Large intestine (tissue), 3 donors: ENCODE data around the gene EPM2AIP1. TPM values are rescaled to one million over a fixed set of nuclear protein-coding genes. Genes with fewer than 3 reads are reported as not detected.
"Not testable (repeated sequence)": the region's sequence is repeated elsewhere in the genome, so short reads cannot be mapped to it uniquely, and the experiment has no call there.

Source experiments
- DNase-seq, 2 donors: peaks; one replicate each; pipeline versions ENCODE4 v3.0.0 to v3.0.0-alpha.2; 2013
- H3K27ac ChIP-seq: one replicate; pipeline ENCODE4 v1.5.1; 2013; ENCODE audit warnings: low read length
- H3K27me3 ChIP-seq: 2 replicates; pipeline ENCODE4 v1.6.1; 2013; ENCODE audit warnings: low read length; ENCODE audit not compliant: control insufficient read depth, insufficient read depth
- H3K36me3 ChIP-seq: 2 replicates; pipeline ENCODE4 v1.6.1; 2013; ENCODE audit warnings: low read length; ENCODE audit not compliant: control insufficient read depth, insufficient read depth
- H3K4me1 ChIP-seq: one replicate; pipeline ENCODE4 v1.6.1; 2013; ENCODE audit warnings: low read length; ENCODE audit not compliant: control insufficient read depth, insufficient read depth
- H3K4me3 ChIP-seq: one replicate; pipeline ENCODE4 v1.5.1; 2013; ENCODE audit warnings: low read length
- H3K9me3 ChIP-seq: one replicate; pipeline ENCODE4 v1.6.1; 2013; ENCODE audit warnings: mild to moderate bottlenecking, low read depth, low read length, moderate library complexity; ENCODE audit not compliant: control insufficient read depth
- WGBS: methylation state at CpG from one replicate; pipeline ENCODE4 v1.1.5; 2013; ENCODE audit warnings: low lambda C conversion rate; ENCODE audit not compliant: insufficient coverage; 5-methylcytosine and 5-hydroxymethylcytosine counted together
- polyA plus RNA-seq: library from polyadenylated mRNA; unstranded; fragments of 120-200 nt; gene quantifications from one replicate; pipeline ENCODE4 v1.2.1, GENCODE V29; 2013

Gene EPM2AIP1
- polyA plus RNA-seq, 1 donor, result 22.8 TPM

GRCh38 chr3:36969540-36970432 is 23.1 kb downstream of the EPM2AIP1 start:
- Histone ChIP-seq H3K4me3 (no peak overlapping the region), H3K36me3 (no peaks in the 10 kb centered on the region), H3K27me3 (no peaks in the 10 kb centered on the region), H3K4me1 (peaks cover 7% of the 10 kb centered on the region), H3K27ac (peak overlapping the region; percentile 59), H3K9me3 (no peaks in the 10 kb centered on the region)
- DNase-seq, result peak; percentile 90
- no CpG with 5 or more reads among the region's 4 CpGs for WGBS

GRCh38 chr3:36969085-36969484 is 23.8 kb downstream of the EPM2AIP1 start:
- Histone ChIP-seq H3K27ac (peak overlapping the region; percentile 46), H3K27me3 (no peaks in the 10 kb centered on the region), H3K4me3 (no peak overlapping the region), H3K36me3 (no peaks in the 10 kb centered on the region), H3K4me1 (peaks cover 7% of the 10 kb centered on the region), H3K9me3 (no peaks in the 10 kb centered on the region)
- no peak for DNase-seq
- WGBS, result 83% methylated on average over 2 of the region's 4 CpGs

DNA sequence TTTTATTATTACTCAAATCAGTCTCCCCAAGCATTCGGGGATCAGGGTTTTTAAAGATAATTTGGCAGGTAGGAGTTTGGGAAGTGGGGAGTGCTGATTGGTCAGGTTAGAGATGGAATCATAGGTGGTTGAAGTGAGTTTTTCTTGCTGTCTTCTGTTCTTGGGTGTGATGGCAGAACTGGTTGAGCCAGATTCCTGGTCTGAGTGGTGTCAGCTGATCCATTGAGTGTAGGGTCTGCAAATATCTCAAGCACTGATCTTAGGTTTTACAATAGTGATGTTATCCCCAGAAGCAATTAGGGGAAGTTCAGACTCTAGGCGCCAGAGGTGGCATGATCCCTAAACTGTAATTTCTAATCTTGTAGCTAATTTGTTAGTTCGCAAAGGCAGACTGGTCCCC is 27.5 kb downstream of the EPM2AIP1 start:
- no peaks in the 10 kb centered on the region for H3K36me3 ChIP-seq
- no peak overlapping the region for H3K27ac ChIP-seq
- no peaks in the 10 kb centered on the region for H3K27me3 ChIP-seq
- H3K4me1 ChIP-seq, result peaks cover 7% of the 10 kb centered on the region
- no CpG with 5 or more reads among the region's 3 CpGs for WGBS
- H3K9me3 ChIP-seq, result no peaks in the 10 kb centered on the region
- DNase-seq, result peak in 1 of 2 donors; percentile 39
- H3K4me3 ChIP-seq, result no peak overlapping the region

DNA sequence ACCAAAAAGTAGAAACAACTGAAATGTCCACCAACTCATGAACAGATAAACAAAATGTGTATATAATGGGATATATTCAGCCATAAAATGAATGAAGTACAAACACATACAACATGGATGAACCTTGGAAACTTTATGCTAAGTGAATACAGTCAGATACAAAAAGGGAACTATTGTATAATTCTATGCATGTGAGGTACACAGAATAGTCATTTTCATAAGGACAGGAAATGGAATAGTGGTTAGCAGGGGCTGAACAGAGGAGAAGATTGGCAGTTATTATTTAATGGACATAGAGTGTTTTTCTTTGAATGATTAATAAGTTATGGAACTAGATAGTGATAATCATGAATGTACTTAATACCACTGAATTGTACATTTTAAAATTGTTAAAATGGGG is 28.1 kb downstream of the EPM2AIP1 start:
- no peaks in the 10 kb centered on the region for H3K9me3 ChIP-seq
- no peak overlapping the region for H3K27ac ChIP-seq
- peaks cover 7% of the 10 kb centered on the region for H3K4me1 ChIP-seq
- H3K27me3 ChIP-seq, result no peaks in the 10 kb centered on the region
- no peak for DNase-seq
- H3K36me3 ChIP-seq, result no peaks in the 10 kb centered on the region
- H3K4me3 ChIP-seq, result no peak overlapping the region

- no peak overlapping the region for H3K4me3 ChIP-seq
- DNase-seq, result no peak
- H3K4me1 ChIP-seq, result peaks cover 6% of the 10 kb centered on the region
- no peaks in the 10 kb centered on the region for H3K27me3 ChIP-seq
- WGBS, result no CpG with 5 or more reads among the region's 1 CpG
- no peaks in the 10 kb centered on the region for H3K36me3 ChIP-seq
- H3K9me3 ChIP-seq, result no peaks in the 10 kb centered on the region
- H3K27ac ChIP-seq, result no peak overlapping the region
Measured at GRCh38 chr3:36964331-36964730, 28.6 kb downstream of the EPM2AIP1 start.

DNA sequence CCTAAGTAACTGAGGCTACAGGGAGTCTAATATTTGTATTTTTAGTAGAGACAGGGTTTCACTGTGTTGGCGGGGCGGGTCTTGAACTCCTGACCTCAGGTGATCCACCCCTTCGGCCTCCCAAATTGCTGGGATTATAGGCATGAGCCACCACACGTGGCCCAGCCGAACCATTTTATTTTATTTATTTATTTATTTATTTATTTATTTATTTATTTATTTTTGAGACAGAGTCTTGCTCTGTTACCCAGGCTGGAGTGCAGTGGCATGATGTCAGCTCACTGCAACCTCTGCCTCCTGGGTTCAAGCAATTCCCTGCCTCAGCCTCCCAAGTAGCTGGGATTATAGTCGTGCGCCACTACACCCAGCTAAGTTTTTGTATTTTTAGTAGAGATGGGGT is 29.9 kb downstream of the EPM2AIP1 start:
- H3K4me1 ChIP-seq, DNase-seq, H3K27ac ChIP-seq, H3K9me3 ChIP-seq, H3K36me3 ChIP-seq, H3K27me3 ChIP-seq, H3K4me3 ChIP-seq: not testable (repeated sequence)
- no CpG with 5 or more reads among the region's 7 CpGs for WGBS

DNA sequence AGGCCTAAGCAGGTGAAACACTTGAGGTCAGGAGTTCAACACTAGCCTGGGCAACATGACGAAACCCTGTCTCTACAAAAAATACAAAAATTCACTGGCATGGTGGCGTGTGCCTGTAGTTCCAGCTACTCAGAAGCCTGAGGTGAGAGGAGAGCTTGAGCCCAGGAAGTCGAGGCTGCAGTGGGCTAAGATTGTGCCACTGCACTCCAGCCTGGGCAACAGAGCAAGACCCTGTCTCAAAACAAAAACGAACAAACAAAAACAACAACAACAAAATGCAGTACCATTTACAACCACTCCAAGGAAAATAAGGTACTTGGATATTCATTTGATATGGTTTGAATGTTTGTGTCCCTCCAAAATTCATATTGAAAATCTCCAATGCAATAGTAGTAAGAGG is 32.4 kb downstream of the EPM2AIP1 start:
- WGBS, result 100% methylated on average over 1 of the region's 4 CpGs
- Histone ChIP-seq H3K4me3 (no peak overlapping the region), H3K9me3 (no peaks in the 10 kb centered on the region), H3K27me3 (no peaks in the 10 kb centered on the region), H3K27ac (no peak overlapping the region), H3K36me3 (no peaks in the 10 kb centered on the region), H3K4me1 (peaks cover 7% of the 10 kb centered on the region)
- DNase-seq, result no peak

DNA sequence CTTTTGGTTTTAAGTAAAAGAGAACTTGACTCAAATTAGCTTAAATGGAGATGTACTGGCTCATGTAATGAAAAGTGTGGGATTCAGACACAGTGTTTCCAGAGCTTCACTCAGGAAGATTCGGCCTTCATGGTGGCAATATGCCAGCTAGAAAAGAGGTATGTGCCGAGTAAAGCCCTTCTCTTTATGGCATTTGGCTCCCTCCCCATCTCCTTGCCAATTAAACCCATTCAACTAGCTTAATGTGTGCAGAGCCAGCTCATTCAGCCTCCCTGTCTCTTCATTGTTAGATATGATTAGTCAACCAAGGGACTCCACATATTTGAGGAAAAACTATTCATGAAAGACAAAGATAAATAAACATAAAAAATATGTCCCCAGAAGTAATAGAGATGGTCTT is 33.1 kb downstream of the EPM2AIP1 start:
- H3K27me3 ChIP-seq, result no peaks in the 10 kb centered on the region
- no peak overlapping the region for H3K4me3 ChIP-seq
- H3K9me3 ChIP-seq, result no peaks in the 10 kb centered on the region
- no peak for DNase-seq
- WGBS, result no CpG with 5 or more reads among the region's 2 CpGs
- H3K27ac ChIP-seq, result no peak overlapping the region
- H3K36me3 ChIP-seq, result no peaks in the 10 kb centered on the region
- H3K4me1 ChIP-seq, result peaks cover 10% of the 10 kb centered on the region

DNA sequence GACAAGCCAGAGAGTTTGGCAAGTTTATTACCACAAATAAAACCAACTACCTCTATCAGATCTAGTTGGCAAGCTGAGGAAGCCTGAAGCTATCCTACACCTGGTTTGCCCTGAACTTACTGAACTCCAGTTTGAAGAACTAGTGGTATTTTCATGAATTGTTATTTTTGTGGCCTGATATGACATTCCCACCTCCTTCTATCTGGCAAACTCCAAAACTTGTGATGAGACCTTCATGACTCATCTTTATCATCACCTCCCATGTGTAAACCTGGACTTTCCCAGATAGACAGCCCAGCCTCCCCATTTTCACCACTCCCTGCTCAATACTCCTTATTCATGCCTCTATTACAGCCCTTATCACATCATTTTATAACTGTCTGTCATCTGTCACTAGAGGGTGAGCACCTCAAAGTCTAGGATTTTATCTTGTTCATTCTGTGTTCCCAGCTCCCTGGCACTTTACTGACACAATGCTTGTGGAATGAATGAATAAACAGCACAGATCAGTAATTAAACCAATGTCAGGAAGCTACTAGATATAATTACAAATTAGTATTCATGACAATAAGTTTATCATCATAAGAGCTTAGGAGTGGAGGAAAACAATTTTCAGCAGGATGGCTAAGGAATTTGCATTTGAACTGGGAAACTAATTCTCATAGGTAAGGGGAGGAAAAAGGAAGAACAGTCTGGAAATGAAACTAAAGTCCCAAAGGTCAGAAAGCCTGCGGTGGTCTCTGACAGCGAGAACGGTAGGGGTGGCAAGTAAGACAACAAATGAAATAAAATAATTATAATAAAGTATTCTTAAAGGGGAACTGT is 34.9 kb downstream of the EPM2AIP1 start:
- Histone ChIP-seq H3K4me1 (peaks cover 14% of the 10 kb centered on the region), H3K27me3 (no peaks in the 10 kb centered on the region), H3K36me3 (no peaks in the 10 kb centered on the region), H3K9me3 (no peaks in the 10 kb centered on the region), H3K4me3 (no peak overlapping the region), H3K27ac (peak overlapping the region; percentile 70)
- WGBS, result 80% methylated on average over 1 of the region's 3 CpGs
- peak; percentile 66 to 78 for DNase-seq

DNA sequence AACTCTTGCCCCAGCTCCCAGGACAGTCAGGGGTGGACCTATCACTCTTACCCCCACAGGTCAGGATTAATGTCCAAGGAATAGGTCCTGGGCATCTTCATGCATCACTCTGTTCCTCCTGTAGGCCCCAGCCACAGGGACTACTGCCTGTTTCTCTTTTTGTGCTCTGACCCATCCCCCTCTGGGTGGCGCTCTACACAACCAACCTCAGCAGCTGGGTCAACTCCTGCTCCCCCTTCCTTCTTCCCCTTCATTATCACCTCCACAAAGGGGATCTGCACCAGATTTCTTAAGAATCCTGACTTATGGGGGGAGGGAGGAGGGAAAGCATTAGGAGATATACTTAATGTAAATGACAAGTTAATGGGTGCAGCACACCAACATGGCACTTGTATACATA is 35.9 kb downstream of the EPM2AIP1 start:
- no peaks in the 10 kb centered on the region for H3K27me3 ChIP-seq
- H3K27ac ChIP-seq, result no peak overlapping the region
- no peaks in the 10 kb centered on the region for H3K9me3 ChIP-seq
- no peak overlapping the region for H3K4me3 ChIP-seq
- H3K36me3 ChIP-seq, result no peaks in the 10 kb centered on the region
- peaks cover 14% of the 10 kb centered on the region for H3K4me1 ChIP-seq
- peak in 1 of 2 donors; percentile 11 for DNase-seq
- WGBS, result no CpG with 5 or more reads among the region's 1 CpG
